ENCODE measurements around the gene DDX21.

DNA sequence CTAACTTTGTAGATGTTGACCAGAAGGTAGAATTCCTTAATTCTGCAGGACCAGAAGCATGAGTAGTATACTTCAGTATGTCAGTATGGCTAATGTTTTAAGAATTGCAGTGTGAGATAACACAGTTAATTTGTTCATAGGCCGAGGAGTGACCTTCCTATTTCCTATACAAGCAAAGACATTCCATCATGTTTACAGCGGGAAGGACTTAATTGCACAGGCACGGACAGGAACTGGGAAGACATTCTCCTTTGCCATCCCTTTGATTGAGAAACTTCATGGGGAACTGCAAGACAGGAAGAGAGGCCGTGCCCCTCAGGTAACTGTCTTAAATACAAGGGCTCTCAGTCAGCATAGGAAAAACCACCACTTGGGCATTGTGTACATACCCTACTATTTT is 7.2 kb downstream of the DDX21 start:
- TF ChIP-seq POLR2A (IDR thresholded peaks at IDR 0.05) (no peak), EP300 (IDR thresholded peaks at IDR 0.05) (no peak), POLR2AphosphoS5 (IDR thresholded peaks at IDR 0.05) (no peak)
- TF ChIP-seq, protein P1, sequence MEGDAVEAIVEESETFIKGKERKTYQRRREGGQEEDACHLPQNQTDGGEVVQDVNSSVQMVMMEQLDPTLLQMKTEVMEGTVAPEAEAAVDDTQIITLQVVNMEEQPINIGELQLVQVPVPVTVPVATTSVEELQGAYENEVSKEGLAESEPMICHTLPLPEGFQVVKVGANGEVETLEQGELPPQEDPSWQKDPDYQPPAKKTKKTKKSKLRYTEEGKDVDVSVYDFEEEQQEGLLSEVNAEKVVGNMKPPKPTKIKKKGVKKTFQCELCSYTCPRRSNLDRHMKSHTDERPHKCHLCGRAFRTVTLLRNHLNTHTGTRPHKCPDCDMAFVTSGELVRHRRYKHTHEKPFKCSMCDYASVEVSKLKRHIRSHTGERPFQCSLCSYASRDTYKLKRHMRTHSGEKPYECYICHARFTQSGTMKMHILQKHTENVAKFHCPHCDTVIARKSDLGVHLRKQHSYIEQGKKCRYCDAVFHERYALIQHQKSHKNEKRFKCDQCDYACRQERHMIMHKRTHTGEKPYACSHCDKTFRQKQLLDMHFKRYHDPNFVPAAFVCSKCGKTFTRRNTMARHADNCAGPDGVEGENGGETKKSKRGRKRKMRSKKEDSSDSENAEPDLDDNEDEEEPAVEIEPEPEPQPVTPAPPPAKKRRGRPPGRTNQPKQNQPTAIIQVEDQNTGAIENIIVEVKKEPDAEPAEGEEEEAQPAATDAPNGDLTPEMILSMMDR (IDR thresholded peaks at IDR 0.05), result no peak

All from stomach (tissue), 4 donors.